ENCODE results near the gene SLC16A6.
A peak's percentile ranks its signal among the peaks of the same experiment; 100 is the strongest.
"Not testable (repeated sequence)": the region's sequence is repeated elsewhere in the genome, so short reads cannot be mapped to it uniquely, and the experiment has no call there.

Gene SLC16A6

GRCh38 chr17:68314916-68315535 lies 24.1 kb upstream of the SLC16A6 start:
- H3K4me3 ChIP-seq (ENCODE audit: severe bottlenecking), result no peak overlapping the region
- TF ChIP-seq CTCF (IDR thresholded peaks at IDR 0.05; ENCODE audit: poor library complexity, severe bottlenecking), result no peak
- no peaks in the 10 kb centered on the region for H3K27me3 ChIP-seq (ENCODE audit: insufficient read depth, poor library complexity, severe bottlenecking)
- no peak for DNase-seq (ENCODE audit: low spot score)
- H3K27ac ChIP-seq (ENCODE audit: poor library complexity, severe bottlenecking), result no peak overlapping the region
- no peak for ATAC-seq (ENCODE audit: low read depth)
- no peaks in the 10 kb centered on the region for H3K36me3 ChIP-seq (ENCODE audit: low read depth)
- H3K9me3 ChIP-seq (ENCODE audit: severe bottlenecking), result no peaks in the 10 kb centered on the region
- H3K4me1 ChIP-seq (ENCODE audit: insufficient read depth, poor library complexity, severe bottlenecking), result peaks cover 5% of the 10 kb centered on the region

- TF ChIP-seq CTCF (IDR thresholded peaks at IDR 0.05; ENCODE audit: poor library complexity, severe bottlenecking), result no peak
- DNase-seq (ENCODE audit: low spot score) (no peak), ATAC-seq (ENCODE audit: low read depth) (peak; percentile 50; the same call in 2 of the 3 replicates)
- no peaks in the 10 kb centered on the region for H3K36me3 ChIP-seq (ENCODE audit: low read depth)
- H3K27me3 ChIP-seq (ENCODE audit: insufficient read depth, poor library complexity, severe bottlenecking), result no peaks in the 10 kb centered on the region
- no peak overlapping the region for H3K4me3 ChIP-seq (ENCODE audit: severe bottlenecking)
- H3K4me1 ChIP-seq (ENCODE audit: insufficient read depth, poor library complexity, severe bottlenecking), result peaks cover 5% of the 10 kb centered on the region
- H3K9me3 ChIP-seq (ENCODE audit: severe bottlenecking), result no peaks in the 10 kb centered on the region
- no peak overlapping the region for H3K27ac ChIP-seq (ENCODE audit: poor library complexity, severe bottlenecking)
Measured at GRCh38 chr17:68310152-68310551, 19.2 kb upstream of the SLC16A6 start.

- H3K4me3 ChIP-seq (ENCODE audit: severe bottlenecking); ATAC-seq (ENCODE audit: low read depth); H3K27ac ChIP-seq (ENCODE audit: poor library complexity, severe bottlenecking); DNase-seq (ENCODE audit: low spot score); H3K27me3 ChIP-seq (ENCODE audit: insufficient read depth, poor library complexity, severe bottlenecking); H3K4me1 ChIP-seq (ENCODE audit: insufficient read depth, poor library complexity, severe bottlenecking); H3K9me3 ChIP-seq (ENCODE audit: severe bottlenecking); H3K36me3 ChIP-seq (ENCODE audit: low read depth): not testable (repeated sequence)
Measured at GRCh38 chr17:68309066-68309670, 18.2 kb upstream of the SLC16A6 start.

GRCh38 chr17:68308486-68308885 lies 17.6 kb upstream of the SLC16A6 start:
- not testable (repeated sequence) for ATAC-seq (ENCODE audit: low read depth); H3K9me3 ChIP-seq (ENCODE audit: severe bottlenecking); H3K36me3 ChIP-seq (ENCODE audit: low read depth); H3K4me1 ChIP-seq (ENCODE audit: insufficient read depth, poor library complexity, severe bottlenecking); DNase-seq (ENCODE audit: low spot score); H3K4me3 ChIP-seq (ENCODE audit: severe bottlenecking); H3K27ac ChIP-seq (ENCODE audit: poor library complexity, severe bottlenecking); H3K27me3 ChIP-seq (ENCODE audit: insufficient read depth, poor library complexity, severe bottlenecking)

- Histone ChIP-seq H3K4me1 (ENCODE audit: insufficient read depth, poor library complexity, severe bottlenecking) (peaks cover under 1% of the 10 kb centered on the region), H3K27ac (ENCODE audit: poor library complexity, severe bottlenecking) (no peak overlapping the region)
Measured at GRCh38 chr17:68307443-68307842, 16.5 kb upstream of the SLC16A6 start.

More at GRCh38 chr17:68307443-68307842, 16.5 kb upstream of the SLC16A6 start:
- H3K36me3 ChIP-seq (ENCODE audit: low read depth), result no peaks in the 10 kb centered on the region
- DNase-seq (ENCODE audit: low spot score), result no peak
- H3K27me3 ChIP-seq (ENCODE audit: insufficient read depth, poor library complexity, severe bottlenecking), result no peaks in the 10 kb centered on the region
- no peak for ATAC-seq (ENCODE audit: low read depth)
- no peak for TF ChIP-seq CTCF (IDR thresholded peaks at IDR 0.05; ENCODE audit: poor library complexity, severe bottlenecking)
- H3K4me3 ChIP-seq (ENCODE audit: severe bottlenecking), result no peak overlapping the region
- no peaks in the 10 kb centered on the region for H3K9me3 ChIP-seq (ENCODE audit: severe bottlenecking)

Measured in RWPE2 (cell line).